IPS-15b (cell line): ENCODE measurements around the gene C6orf132.

ENCODE experiments used
- H3K27me3 ChIP-seq: one replicate; pipeline ENCODE4 v1.6.1; 2013; ENCODE audit warnings: low read length; ENCODE audit not compliant: control insufficient read depth, insufficient read depth
- H3K36me3 ChIP-seq: one replicate; pipeline ENCODE4 v1.6.1; 2013; ENCODE audit warnings: low read length; ENCODE audit not compliant: control insufficient read depth, insufficient read depth
- H3K4me1 ChIP-seq: one replicate; pipeline ENCODE4 v1.6.1; 2013; ENCODE audit warnings: mild to moderate bottlenecking, low read length; ENCODE audit not compliant: control insufficient read depth, insufficient read depth
- H3K4me3 ChIP-seq: one replicate; pipeline ENCODE4 v1.5.1; 2013; ENCODE audit warnings: low read depth, low read length
- H3K9ac ChIP-seq: one replicate; pipeline ENCODE4 v1.6.1; 2013; ENCODE audit warnings: low read depth, mild to moderate bottlenecking, low read length
- H3K9me3 ChIP-seq: one replicate; pipeline ENCODE4 v1.6.1; 2013; ENCODE audit warnings: mild to moderate bottlenecking, low read length; ENCODE audit not compliant: control insufficient read depth, insufficient read depth

C6orf132 gene

DNA sequence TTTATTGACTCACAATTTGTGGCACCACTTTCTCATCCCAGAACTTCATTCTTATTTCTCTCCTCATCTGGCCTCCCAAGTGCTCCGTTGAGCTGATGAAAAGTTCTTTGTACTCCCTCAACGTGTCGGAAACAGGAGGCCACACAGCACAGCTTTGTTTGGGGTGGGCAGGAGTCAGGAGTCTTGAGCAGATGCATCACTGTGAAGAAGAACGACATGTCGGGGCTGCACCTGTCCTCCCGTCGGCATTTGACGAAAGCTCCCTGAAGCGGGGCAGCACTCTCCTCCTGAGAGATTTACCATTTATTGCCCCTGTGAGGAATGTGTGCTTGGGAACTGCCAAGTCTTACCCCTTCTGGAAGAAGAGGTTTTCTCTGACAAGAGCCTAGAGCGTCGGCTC, 64.0 kb downstream of the C6orf132 start:
- no peaks in the 10 kb centered on the region for H3K4me1 ChIP-seq
- H3K9ac ChIP-seq: no peak overlapping the region
- no peaks in the 10 kb centered on the region for H3K27me3 ChIP-seq
- H3K4me3 ChIP-seq: no peak overlapping the region
- H3K9me3 ChIP-seq: no peaks in the 10 kb centered on the region
- no peaks in the 10 kb centered on the region for H3K36me3 ChIP-seq

DNA sequence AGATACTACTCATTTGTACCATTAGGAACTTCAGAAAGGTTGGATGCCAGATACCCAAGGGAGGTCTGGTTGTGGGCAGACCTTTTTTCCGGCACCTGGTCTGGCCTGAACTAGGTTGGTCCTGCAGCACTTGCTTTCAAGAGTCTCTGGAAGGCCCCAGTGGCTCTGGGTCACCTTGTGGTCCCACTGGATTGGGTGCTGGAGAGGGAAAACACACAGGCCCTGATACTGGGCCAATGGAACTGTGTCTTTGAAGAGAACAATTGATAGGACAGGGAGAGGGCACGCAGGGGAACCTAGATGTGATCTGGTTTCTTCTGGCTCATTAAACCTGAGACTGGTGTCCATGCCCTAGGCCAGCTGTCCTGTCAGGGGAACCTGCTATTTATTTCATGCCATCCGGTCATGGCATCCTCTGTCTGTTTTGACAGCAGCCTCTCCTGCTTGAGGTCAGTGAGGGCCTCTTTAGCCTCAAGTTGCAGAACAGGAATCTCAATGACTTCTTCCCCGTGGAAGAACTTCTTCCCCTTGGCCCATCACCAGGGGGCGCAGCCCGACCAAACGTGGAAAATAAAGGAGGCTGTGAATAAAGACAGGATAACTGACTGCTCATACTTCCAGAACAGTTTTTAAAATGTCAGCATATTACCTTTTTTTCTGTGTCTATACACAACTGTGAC, 67.1 kb downstream of the C6orf132 start:
- Histone ChIP-seq H3K27me3 (no peaks in the 10 kb centered on the region), H3K36me3 (peaks cover 5% of the 10 kb centered on the region), H3K9ac (no peak overlapping the region), H3K9me3 (no peaks in the 10 kb centered on the region), H3K4me3 (no peak overlapping the region), H3K4me1 (no peaks in the 10 kb centered on the region)

DNA sequence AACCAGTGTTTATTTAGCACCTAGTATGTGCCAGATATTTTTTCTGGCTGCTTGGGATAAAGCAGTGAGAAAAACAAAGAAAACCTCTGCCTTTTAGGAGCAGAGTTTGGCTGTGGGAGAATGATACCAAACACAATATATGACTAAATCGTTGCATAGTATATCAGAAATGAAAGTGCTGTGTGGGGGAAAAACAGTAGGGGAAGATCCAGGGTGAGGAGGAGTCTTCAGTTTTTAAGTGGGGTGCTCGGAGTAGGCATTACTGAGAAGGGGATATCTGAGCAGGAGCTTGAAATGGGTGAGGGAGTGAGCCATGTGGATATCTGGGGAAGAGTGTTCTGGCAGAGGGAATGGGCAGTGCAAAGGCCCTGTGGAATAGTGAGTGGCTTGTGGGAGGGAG, 69.1 kb downstream of the C6orf132 start:
- Histone ChIP-seq H3K36me3 (peaks cover 11% of the 10 kb centered on the region), H3K9ac (no peak overlapping the region), H3K4me1 (no peaks in the 10 kb centered on the region), H3K27me3 (no peaks in the 10 kb centered on the region), H3K9me3 (no peaks in the 10 kb centered on the region), H3K4me3 (no peak overlapping the region)

DNA sequence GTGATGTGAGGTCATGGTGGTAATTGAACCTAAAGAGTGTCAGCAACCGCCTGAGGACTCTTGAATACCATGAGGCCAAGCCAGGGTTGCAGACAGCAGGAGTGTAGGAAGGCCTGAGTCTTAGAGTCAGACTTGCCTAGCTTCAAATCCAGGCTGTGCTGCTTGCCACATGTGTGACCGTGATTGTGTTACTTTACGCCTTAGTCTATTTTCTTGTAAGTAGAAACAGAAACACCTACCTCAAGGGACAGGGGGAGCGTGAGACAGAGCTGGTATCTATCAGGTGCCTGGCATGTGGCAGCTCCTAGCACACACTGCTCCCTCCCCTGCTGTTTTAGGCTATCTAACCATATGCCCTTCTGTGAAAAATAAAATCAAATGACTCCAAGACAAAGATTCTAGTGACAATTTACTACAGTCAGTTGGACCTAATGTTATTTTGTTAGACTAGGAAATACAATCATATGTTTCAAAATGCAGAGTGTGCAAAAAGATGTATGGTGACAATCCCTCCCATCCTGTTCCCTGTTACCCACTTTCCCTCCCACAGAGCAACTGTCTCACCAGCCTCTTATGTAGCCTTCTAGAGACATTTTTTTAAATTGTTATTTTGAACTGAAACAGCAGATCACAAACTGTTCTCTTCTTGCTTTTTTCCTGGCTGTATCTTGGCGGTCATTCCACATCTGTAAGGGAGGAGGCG, 70.4 kb downstream of the C6orf132 start:
- Histone ChIP-seq H3K27me3 (no peaks in the 10 kb centered on the region), H3K4me3 (no peak overlapping the region), H3K9me3 (no peaks in the 10 kb centered on the region), H3K4me1 (no peaks in the 10 kb centered on the region), H3K9ac (no peak overlapping the region), H3K36me3 (peaks cover 17% of the 10 kb centered on the region)

DNA sequence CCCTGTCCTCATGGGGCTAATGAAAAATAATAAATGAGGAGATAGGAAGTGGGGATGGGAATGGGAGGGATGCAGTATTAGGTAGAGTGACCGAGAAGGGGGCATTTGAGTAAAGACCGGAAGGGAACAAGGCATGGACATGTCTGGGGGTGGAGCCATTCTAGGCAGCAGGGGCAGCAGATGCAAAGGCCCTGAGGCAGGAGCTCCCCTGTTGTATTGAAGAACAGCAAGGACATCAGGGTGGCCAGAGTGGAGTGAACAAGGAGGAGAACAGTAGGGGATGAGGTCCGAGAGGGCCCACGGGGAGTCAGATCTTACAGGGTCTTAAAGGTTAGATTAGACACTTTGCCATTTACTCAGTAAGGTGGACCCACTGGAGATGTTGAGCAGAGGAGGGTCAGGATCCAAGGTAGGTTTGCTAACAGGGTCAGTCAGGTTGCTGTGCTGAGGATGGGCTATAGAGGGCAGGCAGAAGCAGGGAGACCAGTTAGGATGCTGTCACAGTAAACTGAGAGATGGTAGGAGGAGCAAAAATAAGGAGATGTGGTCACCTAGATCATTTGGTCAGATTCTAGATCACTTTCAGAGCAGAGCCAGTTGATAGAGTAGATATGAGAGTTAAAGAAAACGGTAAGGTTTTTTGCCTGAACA, 73.4 kb downstream of the C6orf132 start:
- Histone ChIP-seq H3K9me3 (no peaks in the 10 kb centered on the region), H3K4me3 (no peak overlapping the region), H3K4me1 (no peaks in the 10 kb centered on the region), H3K36me3 (peaks cover 18% of the 10 kb centered on the region), H3K27me3 (no peaks in the 10 kb centered on the region), H3K9ac (no peak overlapping the region)

DNA sequence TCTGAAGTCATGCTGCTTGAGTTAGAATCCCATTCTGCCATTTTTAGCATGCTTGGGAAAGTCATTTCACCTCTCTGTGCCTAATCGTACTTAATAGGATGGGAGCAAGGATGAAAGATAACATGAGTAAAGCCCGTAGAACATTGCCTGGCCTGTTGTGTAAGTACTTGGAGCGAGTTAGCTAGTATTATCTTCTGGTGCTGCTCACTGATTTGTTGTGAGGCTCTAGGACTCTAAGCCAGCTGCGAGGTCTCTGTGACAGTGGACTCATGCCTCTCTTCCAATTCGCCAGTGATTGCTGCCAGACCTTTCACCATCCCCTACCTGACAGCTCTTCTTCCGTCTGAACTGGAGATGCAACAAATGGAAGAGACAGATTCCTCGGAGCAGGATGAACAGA, 74.2 kb downstream of the C6orf132 start:
- H3K4me3 ChIP-seq: no peak overlapping the region
- peaks cover 22% of the 10 kb centered on the region for H3K36me3 ChIP-seq
- H3K27me3 ChIP-seq: no peaks in the 10 kb centered on the region
- H3K9ac ChIP-seq: no peak overlapping the region
- H3K9me3 ChIP-seq: no peaks in the 10 kb centered on the region
- no peaks in the 10 kb centered on the region for H3K4me1 ChIP-seq

DNA sequence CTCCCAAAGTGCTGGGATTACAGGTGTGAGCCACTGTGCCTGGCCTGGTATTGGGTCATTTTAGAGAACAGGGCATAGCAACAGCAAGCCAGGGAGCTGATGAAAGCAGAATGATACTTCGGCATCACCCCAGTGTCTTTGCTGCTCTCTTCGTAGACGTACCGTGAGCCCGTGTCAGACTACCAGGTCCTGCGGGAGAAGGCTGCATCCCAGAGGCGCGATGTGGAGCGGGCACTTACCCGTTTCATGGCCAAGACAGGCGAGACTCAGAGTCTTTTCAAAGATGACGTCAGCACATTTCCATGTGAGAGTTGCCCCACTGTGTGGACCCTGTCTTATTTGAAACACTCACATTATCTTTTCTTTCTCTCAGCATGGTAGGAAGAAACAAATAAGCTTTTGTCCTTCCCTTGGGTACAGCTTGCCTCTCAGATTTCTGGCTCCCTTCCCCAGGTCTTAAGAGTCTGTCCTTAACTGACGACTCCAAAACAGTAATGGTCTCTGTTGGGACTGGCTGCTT, 76.2 kb downstream of the C6orf132 start:
- Histone ChIP-seq H3K9ac (no peak overlapping the region), H3K9me3 (no peaks in the 10 kb centered on the region), H3K4me1 (no peaks in the 10 kb centered on the region), H3K4me3 (no peak overlapping the region), H3K27me3 (no peaks in the 10 kb centered on the region), H3K36me3 (peaks cover 22% of the 10 kb centered on the region)

DNA sequence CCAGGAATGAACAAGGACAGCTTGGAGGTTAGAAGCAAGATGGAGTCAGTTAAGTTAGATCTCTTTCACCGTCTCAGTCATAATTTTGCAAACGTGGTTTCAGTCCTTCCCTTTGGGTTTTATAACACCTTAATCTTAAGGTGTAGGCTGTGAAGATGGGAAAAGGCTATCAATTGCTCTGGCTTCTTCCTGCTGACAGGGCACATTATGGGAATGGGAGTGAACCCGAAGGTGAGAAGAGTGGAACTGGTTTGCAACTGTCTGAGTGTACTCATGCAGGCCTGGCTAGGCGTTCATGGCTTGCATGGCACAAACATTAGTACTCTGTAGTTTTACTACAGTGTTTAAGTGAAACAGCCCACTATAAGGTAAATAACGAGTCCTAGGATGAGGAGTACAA, 82.7 kb downstream of the C6orf132 start:
- no peak overlapping the region for H3K4me3 ChIP-seq
- H3K27me3 ChIP-seq: no peaks in the 10 kb centered on the region
- H3K4me1 ChIP-seq: no peaks in the 10 kb centered on the region
- peaks cover 22% of the 10 kb centered on the region for H3K36me3 ChIP-seq
- H3K9me3 ChIP-seq: no peaks in the 10 kb centered on the region
- H3K9ac ChIP-seq: no peak overlapping the region

DNA sequence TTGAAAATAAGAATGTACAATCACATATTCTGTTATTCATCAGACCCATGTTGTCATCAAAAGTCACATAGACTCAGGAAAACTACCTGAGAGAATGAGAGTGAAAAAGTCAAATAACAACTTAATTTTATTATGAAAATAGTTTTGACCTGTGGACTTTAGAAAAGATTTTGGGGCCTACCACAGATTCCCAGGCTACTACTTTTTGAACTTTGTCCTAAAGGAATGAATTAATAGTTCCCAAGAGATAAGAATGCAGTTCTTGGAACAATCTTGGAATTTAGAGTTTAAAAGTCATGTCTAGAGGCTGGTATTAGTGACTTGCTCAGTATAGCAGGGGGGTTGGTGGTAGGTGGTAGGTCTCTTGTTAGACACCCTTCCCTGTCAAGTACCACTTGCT, 88.8 kb downstream of the C6orf132 start:
- H3K27me3 ChIP-seq: peaks cover 9% of the 10 kb centered on the region
- H3K9ac ChIP-seq: no peak overlapping the region
- H3K4me1 ChIP-seq: no peaks in the 10 kb centered on the region
- peaks cover 13% of the 10 kb centered on the region for H3K36me3 ChIP-seq
- no peak overlapping the region for H3K4me3 ChIP-seq
- no peaks in the 10 kb centered on the region for H3K9me3 ChIP-seq

DNA sequence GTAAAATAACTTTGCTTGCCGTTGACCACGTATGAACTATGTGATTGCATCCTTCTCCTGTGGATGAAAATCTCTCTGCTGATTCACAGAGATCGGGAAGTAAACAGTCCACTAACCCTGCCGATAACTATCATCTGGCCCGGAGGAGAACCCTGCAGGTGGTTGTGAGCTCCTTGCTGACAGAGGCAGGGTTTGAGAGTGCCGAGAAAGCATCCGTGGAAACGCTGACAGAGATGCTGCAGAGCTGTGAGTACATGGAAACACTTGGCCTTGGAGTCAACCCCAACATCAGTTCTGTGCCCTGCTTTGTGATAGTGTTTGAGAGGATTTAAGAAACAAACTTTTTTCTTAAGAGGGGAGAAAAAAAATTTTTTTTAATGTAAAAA, 91.2 kb downstream of the C6orf132 start:
- H3K36me3 ChIP-seq: peaks cover 4% of the 10 kb centered on the region
- peaks cover 32% of the 10 kb centered on the region for H3K27me3 ChIP-seq
- H3K4me3 ChIP-seq: peak overlapping the region; percentile 92
- H3K9ac ChIP-seq: no peak overlapping the region
- peaks cover under 1% of the 10 kb centered on the region for H3K4me1 ChIP-seq
- H3K9me3 ChIP-seq: no peaks in the 10 kb centered on the region
